GM12874 (cell line): ENCODE results near the gene BAD.

ENCODE experiments used
- TF ChIP-seq, protein P1 (sequence below): IDR thresholded peaks from 2 replicates; pipeline ENCODE4 v1.5.1; 2011; ENCODE audit warnings: low read depth, mild to moderate bottlenecking, control low read depth, low read length, moderate library complexity; ENCODE audit not compliant: insufficient read depth

BAD gene

GRCh38 chr11:64283092-64283491 lies 1.4 kb downstream of the BAD start:
- TF ChIP-seq, protein P1, sequence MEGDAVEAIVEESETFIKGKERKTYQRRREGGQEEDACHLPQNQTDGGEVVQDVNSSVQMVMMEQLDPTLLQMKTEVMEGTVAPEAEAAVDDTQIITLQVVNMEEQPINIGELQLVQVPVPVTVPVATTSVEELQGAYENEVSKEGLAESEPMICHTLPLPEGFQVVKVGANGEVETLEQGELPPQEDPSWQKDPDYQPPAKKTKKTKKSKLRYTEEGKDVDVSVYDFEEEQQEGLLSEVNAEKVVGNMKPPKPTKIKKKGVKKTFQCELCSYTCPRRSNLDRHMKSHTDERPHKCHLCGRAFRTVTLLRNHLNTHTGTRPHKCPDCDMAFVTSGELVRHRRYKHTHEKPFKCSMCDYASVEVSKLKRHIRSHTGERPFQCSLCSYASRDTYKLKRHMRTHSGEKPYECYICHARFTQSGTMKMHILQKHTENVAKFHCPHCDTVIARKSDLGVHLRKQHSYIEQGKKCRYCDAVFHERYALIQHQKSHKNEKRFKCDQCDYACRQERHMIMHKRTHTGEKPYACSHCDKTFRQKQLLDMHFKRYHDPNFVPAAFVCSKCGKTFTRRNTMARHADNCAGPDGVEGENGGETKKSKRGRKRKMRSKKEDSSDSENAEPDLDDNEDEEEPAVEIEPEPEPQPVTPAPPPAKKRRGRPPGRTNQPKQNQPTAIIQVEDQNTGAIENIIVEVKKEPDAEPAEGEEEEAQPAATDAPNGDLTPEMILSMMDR = no peak

- TF ChIP-seq, protein P1 = no peak
These were observed 2.3 kb downstream of the BAD start for GRCh38 chr11:64281957-64282770.

DNA sequence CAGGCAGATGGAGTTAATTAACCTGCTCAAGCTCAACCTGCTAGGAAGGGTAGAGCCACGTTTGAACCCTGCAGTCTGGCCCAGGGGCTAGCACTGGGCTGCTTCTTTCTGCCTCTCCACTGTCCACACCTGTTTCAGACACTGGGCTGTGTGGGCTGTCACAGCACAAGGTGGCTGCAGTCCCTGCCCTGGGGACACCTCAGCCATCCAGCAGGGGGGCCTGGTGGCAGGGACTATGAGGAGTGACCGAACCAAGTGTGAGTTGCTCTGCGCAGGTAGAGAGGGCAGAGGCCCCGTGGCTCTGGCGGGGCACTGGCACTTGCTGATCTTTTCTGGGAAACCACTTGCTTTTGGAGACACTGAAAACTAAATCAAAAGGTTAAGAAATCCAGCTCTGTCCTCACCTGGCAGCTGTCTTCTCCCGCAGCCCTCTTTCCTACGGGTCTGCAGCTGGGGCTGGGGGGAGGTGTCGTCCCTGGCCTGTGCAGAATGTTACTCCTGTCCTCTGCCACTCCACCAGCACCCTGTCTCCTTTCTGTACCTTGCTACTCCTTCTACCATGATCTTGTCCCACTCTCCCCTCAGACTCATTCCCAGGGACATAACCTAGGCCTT lies 5.8 kb downstream of the BAD start:
- TF ChIP-seq, protein P1 = no peak

- TF ChIP-seq, protein P1 = no peak
These were observed 7.6 kb downstream of the BAD start for GRCh38 chr11:64276653-64277431.

DNA sequence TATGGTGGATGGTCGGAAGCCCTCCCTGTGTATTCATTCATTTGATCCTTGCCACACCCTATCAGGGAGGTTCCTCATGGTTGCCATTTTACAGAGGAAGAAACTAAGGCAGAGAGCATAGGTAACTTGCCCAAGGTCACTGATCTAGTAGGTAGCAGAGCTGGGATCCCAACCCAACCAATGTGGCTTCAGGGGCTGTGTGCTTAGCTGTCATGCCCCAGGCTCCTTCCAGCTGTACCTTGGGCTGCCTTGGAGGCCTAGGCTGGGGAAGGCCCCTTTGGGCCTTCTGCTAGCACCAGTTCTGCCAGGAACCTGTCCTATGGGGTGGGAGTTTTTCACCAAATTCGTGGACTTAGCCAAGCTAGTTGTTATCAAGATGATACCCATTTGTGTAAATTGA lies 8.6 kb downstream of the BAD start:
- TF ChIP-seq, protein P1 = no peak

GRCh38 chr11:64275031-64275800 lies 9.2 kb downstream of the BAD start:
- TF ChIP-seq, protein P1 = no peak
